Brain microvascular endothelial cell (primary cell): ENCODE data around the gene ABCA7.

Source experiments
- DNase-seq: peaks from one replicate; pipeline ENCODE4 v3.0.0-alpha.2; 2020
- H3K27ac ChIP-seq: fragments of 250-450 bp; sonication (Bioruptor Pico); 2 replicates; pipeline ENCODE4 v1.5.1; 2020; ENCODE audit warnings: mild to moderate bottlenecking, moderate library complexity
- H3K27me3 ChIP-seq: fragments of 250-450 bp; sonication (Bioruptor Pico); replicated peaks from 2 replicates; pipeline ENCODE4 v1.5.1; 2020; ENCODE audit warnings: mild to moderate bottlenecking
- H3K36me3 ChIP-seq: fragments of 250-450 bp; sonication (Bioruptor Pico); replicated peaks from 2 replicates; pipeline ENCODE4 v1.5.1; 2020; ENCODE audit warnings: mild to moderate bottlenecking
- H3K4me3 ChIP-seq: 2 replicates; pipeline ENCODE4 v1.5.1; 2011; ENCODE audit warnings: low read depth, mild to moderate bottlenecking, control low read depth, low read length, moderate library complexity
- in situ Hi-C: cut with HindIII; loops from 2 replicates; pipeline ENCODE4 v1.10.0; 2017; ENCODE audit warnings: low sequenced_read_pairs, low pct_ligation_motif_present
- TF ChIP-seq, protein P1 (sequence below): IDR thresholded peaks from 2 replicates; pipeline ENCODE4 v1.5.1; 2011; ENCODE audit warnings: low read depth, mild to moderate bottlenecking, moderate library complexity, low read length, control low read depth, inconsistent platforms; ENCODE audit errors: missing control alignments

ABCA7 gene

DNA sequence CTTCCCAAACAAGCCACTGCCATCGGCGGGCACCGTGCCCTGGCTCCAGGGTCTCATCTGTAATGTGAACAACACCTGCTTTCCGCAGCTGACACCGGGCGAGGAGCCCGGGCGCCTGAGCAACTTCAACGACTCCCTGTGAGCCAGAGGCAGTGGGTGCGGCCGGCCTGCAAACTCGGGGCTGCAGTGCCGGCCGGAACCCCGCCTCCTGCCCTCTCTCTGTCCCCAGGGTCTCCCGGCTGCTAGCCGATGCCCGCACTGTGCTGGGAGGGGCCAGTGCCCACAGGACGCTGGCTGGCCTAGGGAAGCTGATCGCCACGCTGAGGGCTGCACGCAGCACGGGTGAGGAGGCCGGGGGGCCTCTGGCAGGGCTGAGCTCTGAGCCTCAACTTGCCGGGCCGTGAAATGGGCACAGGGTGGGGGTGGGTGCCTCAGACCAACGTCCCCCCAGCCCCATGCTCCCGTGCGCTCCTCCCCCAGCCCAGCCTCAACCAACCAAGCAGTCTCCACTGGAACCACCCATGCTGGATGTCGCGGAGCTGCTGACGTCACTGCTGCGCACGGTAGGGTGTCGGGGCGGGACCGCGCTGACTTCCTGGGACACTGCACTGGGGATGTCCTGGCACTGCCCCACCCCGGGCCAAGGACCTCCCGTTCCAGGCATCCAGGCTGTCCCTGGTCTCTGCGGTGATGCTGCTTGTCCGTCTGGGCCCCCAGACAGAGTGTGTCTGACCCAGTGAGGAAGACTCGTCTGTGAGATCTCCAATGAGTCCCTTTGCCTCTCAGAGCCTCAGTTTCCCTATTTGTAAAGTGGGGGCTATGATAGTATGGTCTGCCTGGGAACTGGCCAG lies 2.2 kb downstream of the ABCA7 start:
- in situ Hi-C loops: no loop called here
- Histone ChIP-seq H3K27me3 (no peaks in the 10 kb centered on the region), H3K4me3 (no peak overlapping the region), H3K27ac (no peak overlapping the region), H3K36me3 (peaks cover 20% of the 10 kb centered on the region)
- TF ChIP-seq, protein P1, sequence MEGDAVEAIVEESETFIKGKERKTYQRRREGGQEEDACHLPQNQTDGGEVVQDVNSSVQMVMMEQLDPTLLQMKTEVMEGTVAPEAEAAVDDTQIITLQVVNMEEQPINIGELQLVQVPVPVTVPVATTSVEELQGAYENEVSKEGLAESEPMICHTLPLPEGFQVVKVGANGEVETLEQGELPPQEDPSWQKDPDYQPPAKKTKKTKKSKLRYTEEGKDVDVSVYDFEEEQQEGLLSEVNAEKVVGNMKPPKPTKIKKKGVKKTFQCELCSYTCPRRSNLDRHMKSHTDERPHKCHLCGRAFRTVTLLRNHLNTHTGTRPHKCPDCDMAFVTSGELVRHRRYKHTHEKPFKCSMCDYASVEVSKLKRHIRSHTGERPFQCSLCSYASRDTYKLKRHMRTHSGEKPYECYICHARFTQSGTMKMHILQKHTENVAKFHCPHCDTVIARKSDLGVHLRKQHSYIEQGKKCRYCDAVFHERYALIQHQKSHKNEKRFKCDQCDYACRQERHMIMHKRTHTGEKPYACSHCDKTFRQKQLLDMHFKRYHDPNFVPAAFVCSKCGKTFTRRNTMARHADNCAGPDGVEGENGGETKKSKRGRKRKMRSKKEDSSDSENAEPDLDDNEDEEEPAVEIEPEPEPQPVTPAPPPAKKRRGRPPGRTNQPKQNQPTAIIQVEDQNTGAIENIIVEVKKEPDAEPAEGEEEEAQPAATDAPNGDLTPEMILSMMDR: no peak
- DNase-seq: no peak

DNA sequence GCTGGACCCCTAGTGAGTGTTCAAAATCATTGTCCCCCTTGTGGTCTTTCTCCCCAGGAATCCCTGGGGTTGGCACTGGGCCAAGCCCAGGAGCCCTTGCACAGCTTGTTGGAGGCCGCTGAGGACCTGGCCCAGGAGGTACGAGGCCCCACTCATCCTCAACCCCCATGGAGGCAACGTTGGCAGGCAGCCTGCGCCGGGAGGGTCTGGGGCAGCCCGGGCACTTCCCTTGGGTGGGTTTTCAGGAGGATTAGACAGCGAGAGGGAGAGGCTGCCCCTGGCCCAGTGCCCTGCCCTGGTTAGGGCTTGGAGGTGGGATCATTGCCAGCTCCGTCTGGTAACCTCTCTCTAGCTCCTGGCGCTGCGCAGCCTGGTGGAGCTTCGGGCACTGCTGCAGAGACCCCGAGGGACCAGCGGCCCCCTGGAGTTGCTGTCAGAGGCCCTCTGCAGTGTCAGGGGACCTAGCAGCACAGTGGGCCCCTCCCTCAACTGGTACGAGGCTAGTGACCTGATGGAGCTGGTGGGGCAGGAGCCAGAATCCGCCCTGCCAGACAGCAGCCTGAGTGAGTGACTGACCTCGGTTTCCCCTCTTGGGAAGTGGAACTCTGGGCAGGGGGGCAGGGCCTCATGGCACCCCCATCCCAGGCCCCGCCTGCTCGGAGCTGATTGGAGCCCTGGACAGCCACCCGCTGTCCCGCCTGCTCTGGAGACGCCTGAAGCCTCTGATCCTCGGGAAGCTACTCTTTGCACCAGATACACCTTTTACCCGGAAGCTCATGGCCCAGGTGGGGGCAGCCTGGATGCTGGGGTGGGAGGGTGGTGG lies 3.0 kb downstream of the ABCA7 start:
- in situ Hi-C loops: no loop called here
- Histone ChIP-seq H3K27me3 (no peaks in the 10 kb centered on the region), H3K4me3 (no peak overlapping the region), H3K36me3 (peaks cover 13% of the 10 kb centered on the region), H3K27ac (no peak overlapping the region)
- DNase-seq: no peak
- TF ChIP-seq, protein P1: no peak

DNA sequence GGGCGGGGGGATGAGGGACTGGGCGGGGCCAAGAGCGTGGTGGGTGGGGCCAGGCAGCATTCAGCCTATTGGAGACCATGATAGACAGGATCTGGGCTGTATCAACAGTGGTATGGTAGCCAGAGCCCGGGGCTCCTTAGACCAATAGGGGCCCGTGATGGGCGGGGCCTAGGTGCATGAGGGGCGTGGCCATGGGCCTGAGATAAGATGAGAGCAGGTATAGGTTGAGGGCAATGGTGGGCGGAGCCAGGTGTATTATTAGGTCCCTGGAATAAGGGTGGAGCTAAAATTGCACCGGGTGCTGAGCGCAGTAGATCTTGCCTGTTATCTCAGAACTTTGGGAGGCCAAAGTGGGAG lies 5.3 kb downstream of the ABCA7 start:
- TF ChIP-seq, protein P1: no peak
- no peak overlapping the region for H3K4me3 ChIP-seq
- no peaks in the 10 kb centered on the region for H3K27me3 ChIP-seq
- H3K27ac ChIP-seq: no peak overlapping the region
- H3K36me3 ChIP-seq: no peaks in the 10 kb centered on the region
- no peak for DNase-seq
- in situ Hi-C loops: no loop called here

DNA sequence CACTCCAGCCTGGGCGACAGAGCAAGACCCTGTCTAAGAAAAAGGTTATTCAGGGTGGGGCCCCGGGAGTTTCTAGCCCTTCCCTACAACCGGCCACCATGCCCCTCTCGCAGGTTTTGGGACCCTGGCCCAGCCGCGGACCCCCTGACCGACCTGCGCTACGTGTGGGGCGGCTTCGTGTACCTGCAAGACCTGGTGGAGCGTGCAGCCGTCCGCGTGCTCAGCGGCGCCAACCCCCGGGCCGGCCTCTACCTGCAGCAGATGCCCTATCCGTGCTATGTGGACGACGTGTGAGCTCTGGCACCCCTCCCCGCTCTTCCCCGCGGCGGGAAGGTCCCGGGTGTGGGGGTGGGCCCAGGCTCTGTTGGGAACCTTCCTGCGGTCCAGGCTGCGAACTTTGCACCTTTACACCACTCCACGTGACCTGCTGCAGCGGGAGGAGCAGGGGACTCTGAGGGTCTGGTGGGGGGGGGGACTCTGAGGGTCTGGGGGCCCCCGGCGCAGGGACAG lies 6.3 kb downstream of the ABCA7 start:
- no peak overlapping the region for H3K4me3 ChIP-seq
- no peaks in the 10 kb centered on the region for H3K36me3 ChIP-seq
- TF ChIP-seq, protein P1: no peak
- no peak overlapping the region for H3K27ac ChIP-seq
- in situ Hi-C loops: no loop called here
- DNase-seq: no peak
- no peaks in the 10 kb centered on the region for H3K27me3 ChIP-seq

DNA sequence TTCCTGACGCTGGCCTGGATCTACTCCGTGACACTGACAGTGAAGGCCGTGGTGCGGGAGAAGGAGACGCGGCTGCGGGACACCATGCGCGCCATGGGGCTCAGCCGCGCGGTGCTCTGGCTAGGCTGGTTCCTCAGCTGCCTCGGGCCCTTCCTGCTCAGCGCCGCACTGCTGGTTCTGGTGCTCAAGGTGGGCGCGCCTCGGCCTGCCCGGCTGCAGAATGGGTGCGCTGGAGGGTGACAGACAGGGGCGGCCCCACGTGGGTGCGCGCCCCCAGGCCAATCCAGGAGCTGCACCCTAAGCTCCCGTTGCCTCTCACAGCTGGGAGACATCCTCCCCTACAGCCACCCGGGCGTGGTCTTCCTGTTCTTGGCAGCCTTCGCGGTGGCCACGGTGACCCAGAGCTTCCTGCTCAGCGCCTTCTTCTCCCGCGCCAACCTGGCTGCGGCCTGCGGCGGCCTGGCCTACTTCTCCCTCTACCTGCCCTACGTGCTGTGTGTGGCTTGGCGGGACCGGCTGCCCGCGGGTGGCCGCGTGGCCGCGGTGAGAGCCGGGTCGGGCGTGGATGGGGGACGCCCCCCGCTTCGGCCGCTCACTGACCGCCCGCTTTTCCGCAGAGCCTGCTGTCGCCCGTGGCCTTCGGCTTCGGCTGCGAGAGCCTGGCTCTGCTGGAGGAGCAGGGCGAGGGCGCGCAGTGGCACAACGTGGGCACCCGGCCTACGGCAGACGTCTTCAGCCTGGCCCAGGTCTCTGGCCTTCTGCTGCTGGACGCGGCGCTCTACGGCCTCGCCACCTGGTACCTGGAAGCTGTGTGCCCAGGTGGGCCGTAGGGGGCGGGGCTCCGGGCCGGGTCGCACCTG lies 7.2 kb downstream of the ABCA7 start:
- Histone ChIP-seq H3K27me3 (no peaks in the 10 kb centered on the region), H3K27ac (no peak overlapping the region), H3K4me3 (no peak overlapping the region), H3K36me3 (no peaks in the 10 kb centered on the region)
- in situ Hi-C loops: no loop called here
- TF ChIP-seq, protein P1: no peak
- no peak for DNase-seq
